Panc1 (cell line): ENCODE results near the gene FIS1. TPM values are rescaled to one million over a fixed set of nuclear protein-coding genes. Genes with fewer than 3 reads are reported as not detected.

Experiments used
- ATAC-seq: fragments of 200-7000 bp; cut with Tn5 transposase; 2 replicates; pipeline ENCODE4 v1.9.1; 2020; ENCODE audit warnings: mild to moderate bottlenecking, moderate library complexity
- BruUV-seq: library from RNA; stranded (reverse); fragments of 400-500 nt; replicated peaks from 2 replicates; lab custom pipeline; 2021; lab: Mats Ljungman, UMichigan
- CTCF ChIA-PET: fragments of 300-600 bp; sonication (Branson Sonifier 250); formaldehyde crosslinking; loops from one replicate; lab custom pipeline; 2022; ENCODE audit warnings: antibody characterized with exemption; lab: Charles Lee
- POLR2A ChIA-PET: fragments of 300-600 bp; sonication (Branson Sonifier 250); formaldehyde crosslinking; loops from one replicate; lab custom pipeline; 2022; ENCODE audit warnings: antibody characterized with exemption; lab: Charles Lee
- DNase-seq: peaks from one replicate; pipeline ENCODE4 v3.0.0-alpha.2; 2010; ENCODE audit warnings: low read depth, low spot score
- H3K27ac ChIP-seq: 2 replicates; pipeline ENCODE4 v1.5.1; 2011; ENCODE audit warnings: mild to moderate bottlenecking, low read length, inconsistent platforms
- H3K27me3 ChIP-seq: fragments of 200-500 bp; sonication (Bioruptor generic); 2 replicates; pipeline ENCODE4 v1.6.0; 2014; ENCODE audit warnings: low read length, inconsistent platforms; ENCODE audit not compliant: control insufficient read depth, insufficient read depth
- H3K36me3 ChIP-seq: fragments of 200-500 bp; sonication (Bioruptor generic); 2 replicates; pipeline ENCODE4 v1.5.1; 2014; ENCODE audit warnings: inconsistent platforms, mild to moderate bottlenecking, low read length, moderate library complexity; ENCODE audit not compliant: control insufficient read depth, insufficient read depth
- H3K4me1 ChIP-seq: 2 replicates; pipeline ENCODE4 v1.5.1; 2011; ENCODE audit warnings: inconsistent platforms, mild to moderate bottlenecking, low read length, moderate library complexity; ENCODE audit not compliant: control insufficient read depth, insufficient read depth
- H3K4me3 ChIP-seq, 2 experiments: 2 replicates each; pipeline ENCODE4 v1.5.1; 2011 to 2012; ENCODE audit warnings: low read depth in 2 of 2, low read length in 2 of 2, mild to moderate bottlenecking in 2 of 2, inconsistent platforms in 1 of 2, moderate library complexity in 1 of 2
- H3K9me3 ChIP-seq: fragments of 200-500 bp; sonication (Bioruptor generic); 2 replicates; pipeline ENCODE4 v1.5.1; 2014; ENCODE audit warnings: low read depth, mild to moderate bottlenecking, inconsistent platforms, low read length, moderate library complexity; ENCODE audit not compliant: control insufficient read depth, insufficient read depth
- POLR2AphosphoS5 ChIP-seq: IDR thresholded peaks from 2 replicates; pipeline ENCODE4 v1.6.1; 2012; ENCODE audit warnings: mild to moderate bottlenecking, low read depth, low read length, moderate library complexity
- REST ChIP-seq, 2 experiments: IDR thresholded peaks; 2 replicates each; pipeline ENCODE4 v1.6.1; 2011 to 2012; ENCODE audit warnings: low read depth in 2 of 2, control low read depth in 1 of 2, low read length in 1 of 2, mild to moderate bottlenecking in 1 of 2, moderate library complexity in 1 of 2; ENCODE audit not compliant: insufficient read depth in 1 of 2
- SIN3A ChIP-seq: IDR thresholded peaks from 2 replicates; pipeline ENCODE4 v1.6.1; 2012; ENCODE audit warnings: low read depth, mild to moderate bottlenecking, low read length, moderate library complexity, borderline replicate concordance; ENCODE audit not compliant: insufficient read depth
- TCF7L2 ChIP-seq: IDR thresholded peaks from 2 replicates; pipeline ENCODE4 v1.6.1; 2011; ENCODE audit warnings: mild to moderate bottlenecking, low read depth, low read length, inconsistent platforms
- in situ Hi-C: cut with HindIII; loops from 2 replicates; pipeline ENCODE4 v1.10.0; 2016; ENCODE audit warnings: low sequenced_read_pairs, low pct_unique_long_range_greater_than_20kb
- intact Hi-C: fragments of 100-400 bp; cut with micrococcal nuclease; formaldehyde crosslinking; loops from one replicate; pipeline ENCODE4 v1.10.0; 2022; ENCODE audit not compliant: unreplicated experiment
- total RNA-seq: library from RNA; stranded (reverse); gene quantifications from one replicate; pipeline ENCODE4 v1.2.1, GENCODE V29; 2021; ENCODE audit not compliant: unreplicated experiment
- TF ChIP-seq, protein P1 (sequence below): fragments of 450-650 bp; IDR thresholded peaks from 2 replicates; pipeline ENCODE4 v1.5.1; 2017; ENCODE audit warnings: mild to moderate bottlenecking

FIS1 gene
- total RNA-seq, 1 experiment from 2014 or later: 110 TPM

GRCh38 chr7:101197991-101198390 is 46.9 kb downstream of the FIS1 start:
- no peak for DNase-seq
- Histone ChIP-seq H3K9me3 (no peaks in the 10 kb centered on the region), H3K27ac (no peak overlapping the region), H3K4me3 (no peak overlapping the region), H3K27me3 (no peaks in the 10 kb centered on the region), H3K4me1 (peaks cover 5% of the 10 kb centered on the region; the same call in 1 of the 2 replicates), H3K36me3 (no peaks in the 10 kb centered on the region)
- in situ Hi-C loops (no loop called here), intact Hi-C loops (no loop called here)
- ChIA-PET POLR2A (no interaction called here), CTCF (no interaction called here)
- TF ChIP-seq POLR2AphosphoS5: no peak
- TF ChIP-seq, protein P1, sequence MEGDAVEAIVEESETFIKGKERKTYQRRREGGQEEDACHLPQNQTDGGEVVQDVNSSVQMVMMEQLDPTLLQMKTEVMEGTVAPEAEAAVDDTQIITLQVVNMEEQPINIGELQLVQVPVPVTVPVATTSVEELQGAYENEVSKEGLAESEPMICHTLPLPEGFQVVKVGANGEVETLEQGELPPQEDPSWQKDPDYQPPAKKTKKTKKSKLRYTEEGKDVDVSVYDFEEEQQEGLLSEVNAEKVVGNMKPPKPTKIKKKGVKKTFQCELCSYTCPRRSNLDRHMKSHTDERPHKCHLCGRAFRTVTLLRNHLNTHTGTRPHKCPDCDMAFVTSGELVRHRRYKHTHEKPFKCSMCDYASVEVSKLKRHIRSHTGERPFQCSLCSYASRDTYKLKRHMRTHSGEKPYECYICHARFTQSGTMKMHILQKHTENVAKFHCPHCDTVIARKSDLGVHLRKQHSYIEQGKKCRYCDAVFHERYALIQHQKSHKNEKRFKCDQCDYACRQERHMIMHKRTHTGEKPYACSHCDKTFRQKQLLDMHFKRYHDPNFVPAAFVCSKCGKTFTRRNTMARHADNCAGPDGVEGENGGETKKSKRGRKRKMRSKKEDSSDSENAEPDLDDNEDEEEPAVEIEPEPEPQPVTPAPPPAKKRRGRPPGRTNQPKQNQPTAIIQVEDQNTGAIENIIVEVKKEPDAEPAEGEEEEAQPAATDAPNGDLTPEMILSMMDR: no peak
- TF ChIP-seq SIN3A: no peak
- no peak for TF ChIP-seq TCF7L2
- TF ChIP-seq REST (IDR thresholded peaks at IDR 0.05; ENCODE audit: insufficient read depth in 1 of 2, low read depth in 2 of 2, low read length in 1 of 2): no peak
- ATAC-seq: no peak
- BruUV-seq: no TSS peak

- Histone ChIP-seq H3K27me3 (no peaks in the 10 kb centered on the region), H3K4me3 (no peak overlapping the region), H3K4me1 (peaks cover 3% of the 10 kb centered on the region; the same call in 1 of the 2 replicates), H3K27ac (no peak overlapping the region), H3K36me3 (no peaks in the 10 kb centered on the region), H3K9me3 (no peaks in the 10 kb centered on the region)
- TF ChIP-seq, protein P1: no peak
- no peak for TF ChIP-seq SIN3A
- TF ChIP-seq REST (IDR thresholded peaks at IDR 0.05; ENCODE audit: insufficient read depth in 1 of 2, low read depth in 2 of 2, low read length in 1 of 2): no peak
- TF ChIP-seq POLR2AphosphoS5: no peak
- TF ChIP-seq TCF7L2: no peak
- in situ Hi-C loops: no loop called here
- DNase-seq (no peak), ATAC-seq (no peak)
- ChIA-PET POLR2A (no interaction called here), CTCF (interaction anchor here (1.0 kb wide), 1 partner anchor 21 kb away, joined by 7 read pairs; no protein-coding TSS in a partner anchor)
- intact Hi-C loops: no loop called here
- BruUV-seq: no TSS peak
Measured at GRCh38 chr7:101195884-101196283, 49.0 kb downstream of the FIS1 start.
